HepG2 (cell line): ENCODE measurements around the gene MYO5B.

Source experiments
- ATF3 ChIP-seq: sonication (generic); formaldehyde crosslinking; IDR thresholded peaks from 2 replicates; pipeline ENCODE4 v1.4.0; 2020; ENCODE audit warnings: missing genetic modification reagents
- CREB1 ChIP-seq, 2 experiments: fragments of 450-650 bp in 1 of 2; IDR thresholded peaks; 2 replicates each; pipeline ENCODE4 v1.6.1; 2016 to 2017; ENCODE audit warnings: control low read depth in 1 of 2, mild to moderate bottlenecking in 1 of 2, missing compliant biosample characterization in 1 of 2, missing genetic modification characterization in 1 of 2
- FOXP1 ChIP-seq, 2 experiments: fragments of 450-650 bp in 1 of 2; IDR thresholded peaks; 2 replicates each; pipeline ENCODE4 v1.6.1; 2017 to 2018; ENCODE audit warnings: antibody characterized with exemption in 1 of 2
- GABPA ChIP-seq, 2 experiments: IDR thresholded peaks; 2 replicates each; pipeline ENCODE4 v1.6.1; 2011 to 2016; ENCODE audit warnings: low read depth in 2 of 2, low read length in 1 of 2, missing biosample characterization in 1 of 2, missing genetic modification characterization in 1 of 2
- HMGA1 ChIP-seq: sonication (generic); formaldehyde crosslinking; conservative IDR thresholded peaks from 2 replicates; pipeline ENCODE4 v1.4.0; 2020; ENCODE audit warnings: missing genetic modification reagents
- NFYC ChIP-seq: IDR thresholded peaks from 2 replicates; pipeline ENCODE4 v1.6.1; 2016; ENCODE audit warnings: missing genetic modification reagents, missing compliant biosample characterization
- PCBP2 ChIP-seq: fragments of 200-400 bp; formaldehyde crosslinking; optimal IDR thresholded peaks from 2 replicates; pipeline ENCODE3; 2018; ENCODE audit warnings: low read length, low read depth; ENCODE audit not compliant: poor library complexity, severe bottlenecking
- POGZ ChIP-seq: sonication (generic); formaldehyde crosslinking; IDR thresholded peaks from 2 replicates; pipeline ENCODE4 v1.4.0; 2020; ENCODE audit warnings: mild to moderate bottlenecking, missing genetic modification reagents
- SIN3A ChIP-seq: IDR thresholded peaks from 2 replicates; pipeline ENCODE4 v1.6.1; 2011; ENCODE audit warnings: low read depth, mild to moderate bottlenecking, control low read depth, low read length, borderline replicate concordance
- YY1 ChIP-seq: IDR thresholded peaks from 2 replicates; pipeline ENCODE4 v1.6.1; 2011; ENCODE audit warnings: low read length, low read depth, moderate library complexity, mild to moderate bottlenecking; ENCODE audit not compliant: insufficient read depth, insufficient replicate concordance
- TF ChIP-seq, protein P1 (sequence below), 2 experiments: sonication (generic) in 1 of 2; formaldehyde crosslinking in 1 of 2; IDR thresholded peaks; 2 replicates each; pipeline versions ENCODE4 v1.5.1 to v1.6.1; 2011 to 2020; ENCODE audit warnings: borderline replicate concordance in 1 of 2, low read depth in 1 of 2, low read length in 1 of 2, mild to moderate bottlenecking in 1 of 2, missing genetic modification reagents in 1 of 2, moderate library complexity in 1 of 2

DNA sequence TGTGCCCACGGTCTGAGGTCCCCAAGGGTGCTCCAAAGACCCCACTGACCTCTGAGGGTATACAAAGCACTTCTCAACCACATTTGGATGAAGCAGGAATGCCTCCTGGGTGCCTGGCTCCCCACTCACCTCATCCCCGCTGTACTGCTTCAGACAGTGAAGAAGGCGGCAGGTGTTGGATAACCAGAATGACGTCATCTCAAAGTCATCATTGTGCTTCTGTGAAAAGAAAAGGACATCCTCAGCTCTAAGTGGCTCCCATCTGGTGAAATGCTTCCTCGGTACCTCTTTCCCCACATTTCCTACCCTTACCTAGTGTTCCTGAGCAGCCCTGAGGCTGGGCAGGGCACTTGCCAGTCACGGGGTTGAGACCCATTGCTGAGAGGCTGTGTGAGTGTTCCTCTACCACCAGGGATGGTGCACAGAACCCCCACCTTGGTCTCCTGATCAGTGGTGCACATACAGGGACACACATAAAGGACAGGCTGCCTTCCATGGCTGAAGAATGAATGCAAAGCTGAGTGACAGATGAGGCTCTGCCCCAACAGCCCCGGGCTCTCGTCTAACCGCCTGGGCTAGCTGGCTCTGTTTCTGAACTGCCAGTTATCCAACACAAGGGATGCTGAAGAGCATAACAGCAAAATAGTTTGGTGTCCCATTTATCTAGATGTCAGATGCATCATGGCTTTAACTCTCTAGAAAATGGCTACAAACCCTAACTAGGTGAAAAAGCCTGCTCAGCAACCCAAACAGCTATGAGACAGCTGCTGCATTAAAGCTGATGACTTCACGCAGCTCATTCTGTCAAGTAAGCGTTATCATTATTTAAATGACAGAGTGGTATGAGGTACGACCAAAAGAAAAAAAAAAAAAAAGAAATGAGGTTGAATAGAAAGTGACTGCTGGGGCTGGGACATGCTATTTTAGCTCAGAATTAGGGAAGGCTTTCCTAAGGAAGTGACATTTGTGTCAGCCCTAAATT is 353.4 kb downstream of the MYO5B start:
- TF ChIP-seq PCBP2, result no peak
- no peak for TF ChIP-seq NFYC (CRISPR knock-in tag)
- no peak for TF ChIP-seq ATF3 (CRISPR knock-in tag)
- no peak for TF ChIP-seq CREB1 (IDR thresholded peaks at IDR 0.05)
- TF ChIP-seq CREB1 (CRISPR knock-in tag; IDR thresholded peaks at IDR 0.05), result no peak
- no peak for TF ChIP-seq HMGA1 (CRISPR knock-in tag)
- no peak for TF ChIP-seq YY1
- TF ChIP-seq FOXP1 (IDR thresholded peaks at IDR 0.05), result no peak
- TF ChIP-seq FOXP1 (CRISPR knock-in tag; IDR thresholded peaks at IDR 0.05), result no peak
- no peak for TF ChIP-seq SIN3A
- no peak for TF ChIP-seq GABPA (IDR thresholded peaks at IDR 0.05; ENCODE audit: low read depth, low read length)
- TF ChIP-seq GABPA (CRISPR knock-in tag; IDR thresholded peaks at IDR 0.05; ENCODE audit: low read depth), result no peak
- TF ChIP-seq POGZ (CRISPR knock-in tag), result no peak
- TF ChIP-seq, protein P1, sequence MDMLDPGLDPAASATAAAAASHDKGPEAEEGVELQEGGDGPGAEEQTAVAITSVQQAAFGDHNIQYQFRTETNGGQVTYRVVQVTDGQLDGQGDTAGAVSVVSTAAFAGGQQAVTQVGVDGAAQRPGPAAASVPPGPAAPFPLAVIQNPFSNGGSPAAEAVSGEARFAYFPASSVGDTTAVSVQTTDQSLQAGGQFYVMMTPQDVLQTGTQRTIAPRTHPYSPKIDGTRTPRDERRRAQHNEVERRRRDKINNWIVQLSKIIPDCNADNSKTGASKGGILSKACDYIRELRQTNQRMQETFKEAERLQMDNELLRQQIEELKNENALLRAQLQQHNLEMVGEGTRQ (IDR thresholded peaks at IDR 0.05; ENCODE audit: low read depth, low read length), result no peak
- TF ChIP-seq, protein P1 (CRISPR knock-in tag; IDR thresholded peaks at IDR 0.05; ENCODE audit: borderline replicate concordance), result no peak
